Activated naive CD8-positive, alpha-beta T cell treated with anti-CD3 and anti-CD28 coated beads, Interleukin-2, amount 50 U/mL, for 24 hours (primary cell): ENCODE results near the gene GCFC2.
A peak's percentile ranks its signal among the peaks of the same experiment; 100 is the strongest.

Experiments used
- ATAC-seq: fragments of 150-1000 bp; cut with Tn5 transposase; one replicate; pipeline ENCODE4 v1.10.0; 2021
- DNase-seq: peaks from one replicate; pipeline ENCODE4 v3.0.0; 2021
- H3K27ac Mint-ChIP-seq: one replicate; pipeline ENCODE4 v1.8.0; 2021; ENCODE audit warnings: mild to moderate bottlenecking, mixed read lengths
- H3K27me3 Mint-ChIP-seq: one replicate; pipeline ENCODE4 v1.8.0; 2021; ENCODE audit warnings: mixed read lengths
- H3K36me3 Mint-ChIP-seq: one replicate; pipeline ENCODE4 v1.8.0; 2021; ENCODE audit warnings: low read depth, mixed read lengths
- H3K4me1 Mint-ChIP-seq: one replicate; pipeline ENCODE4 v1.8.0; 2021; ENCODE audit warnings: mixed read lengths
- H3K4me3 Mint-ChIP-seq: one replicate; pipeline ENCODE4 v1.8.0; 2021; ENCODE audit warnings: mild to moderate bottlenecking, moderate library complexity, mixed read lengths
- H3K9me3 Mint-ChIP-seq: one replicate; pipeline ENCODE4 v1.8.0; 2021; ENCODE audit warnings: mixed read lengths

The GCFC2 gene

GRCh38 chr2:75627902-75628504, 82.7 kb downstream of the GCFC2 start:
- Mint-ChIP-seq H3K4me3 (no peak overlapping the region), H3K27ac (no peak overlapping the region), H3K36me3 (no peaks in the 10 kb centered on the region), H3K9me3 (no peaks in the 10 kb centered on the region), H3K27me3 (peaks cover 21% of the 10 kb centered on the region), H3K4me1 (no peaks in the 10 kb centered on the region)
- ATAC-seq (peak; percentile 69), DNase-seq (peak; percentile 66)

GRCh38 chr2:75622929-75623328, 87.8 kb downstream of the GCFC2 start:
- ATAC-seq (no peak), DNase-seq (no peak)
- H3K27me3 Mint-ChIP-seq, result peaks cover 24% of the 10 kb centered on the region
- no peak overlapping the region for H3K4me3 Mint-ChIP-seq
- no peaks in the 10 kb centered on the region for H3K4me1 Mint-ChIP-seq
- no peaks in the 10 kb centered on the region for H3K36me3 Mint-ChIP-seq
- no peak overlapping the region for H3K27ac Mint-ChIP-seq
- H3K9me3 Mint-ChIP-seq, result no peaks in the 10 kb centered on the region

DNA sequence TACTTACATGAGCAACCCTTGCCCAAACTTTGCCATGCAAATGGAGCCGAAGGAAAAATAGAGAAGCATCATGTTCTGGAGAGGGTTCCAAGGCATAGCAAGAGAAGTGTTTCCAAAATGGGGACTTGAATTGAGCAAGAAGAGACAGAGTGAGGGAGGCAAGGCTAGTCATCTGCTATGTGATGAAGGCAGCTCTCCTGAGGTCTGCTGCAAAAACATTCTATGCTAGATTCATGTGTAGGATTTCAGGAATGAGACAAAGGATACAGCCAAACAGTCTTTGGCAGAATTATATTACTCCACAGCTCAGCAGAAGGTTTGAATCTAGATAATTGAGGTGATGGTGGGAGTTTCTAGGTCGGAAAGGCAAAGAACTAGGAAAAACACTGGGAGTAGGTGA, 88.2 kb downstream of the GCFC2 start:
- ATAC-seq (no peak), DNase-seq (no peak)
- Mint-ChIP-seq H3K36me3 (no peaks in the 10 kb centered on the region), H3K4me1 (no peaks in the 10 kb centered on the region), H3K4me3 (no peak overlapping the region), H3K27ac (no peak overlapping the region), H3K9me3 (no peaks in the 10 kb centered on the region), H3K27me3 (peaks cover 24% of the 10 kb centered on the region)

- no peak for ATAC-seq
- Mint-ChIP-seq H3K4me3 (no peak overlapping the region), H3K27ac (no peak overlapping the region), H3K36me3 (no peaks in the 10 kb centered on the region), H3K9me3 (no peaks in the 10 kb centered on the region), H3K4me1 (no peaks in the 10 kb centered on the region), H3K27me3 (peaks cover 22% of the 10 kb centered on the region)
- no peak for DNase-seq
Observed at GRCh38 chr2:75621228-75621627, 89.5 kb downstream of the GCFC2 start.

DNA sequence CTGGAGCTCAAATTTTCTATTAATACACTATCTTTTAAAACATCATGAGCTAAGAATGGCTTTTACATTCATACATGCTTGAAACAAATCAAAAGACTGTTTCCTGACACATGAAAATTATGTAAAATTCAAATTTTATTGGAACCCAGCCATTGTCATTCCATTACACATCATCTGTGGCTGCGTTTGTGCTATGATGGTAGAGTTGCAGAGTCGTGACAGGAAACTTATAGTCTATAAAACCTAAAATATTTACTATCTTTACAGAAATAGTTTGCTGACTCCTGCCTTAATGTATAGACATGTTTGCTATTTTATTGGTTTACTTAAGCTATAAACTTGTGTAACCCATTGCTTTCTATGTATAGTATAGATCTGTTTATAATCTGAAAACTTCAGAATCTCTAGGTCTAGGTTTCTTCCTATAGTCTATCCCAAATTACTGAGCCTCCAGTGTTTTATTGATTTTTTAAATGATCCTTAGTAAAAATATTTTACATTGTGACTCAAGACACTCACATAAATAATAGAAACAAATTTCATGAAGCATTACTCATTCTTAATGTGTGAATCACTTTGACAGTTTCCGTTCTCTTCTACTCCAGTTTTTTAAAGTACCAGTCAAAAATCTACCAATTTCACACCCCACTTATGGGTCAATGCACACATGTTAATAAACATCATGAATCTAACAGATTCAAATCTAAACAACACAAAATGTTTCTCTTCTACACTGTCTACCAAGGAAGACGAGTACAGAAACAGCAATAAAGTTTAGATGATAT, 90.6 kb downstream of the GCFC2 start:
- DNase-seq (no peak), ATAC-seq (no peak)
- H3K4me1 Mint-ChIP-seq, result no peaks in the 10 kb centered on the region
- no peak overlapping the region for H3K27ac Mint-ChIP-seq
- H3K4me3 Mint-ChIP-seq, result no peak overlapping the region
- H3K9me3 Mint-ChIP-seq, result no peaks in the 10 kb centered on the region
- H3K36me3 Mint-ChIP-seq, result no peaks in the 10 kb centered on the region
- H3K27me3 Mint-ChIP-seq, result peaks cover 21% of the 10 kb centered on the region

- H3K36me3 Mint-ChIP-seq, result no peaks in the 10 kb centered on the region
- H3K4me1 Mint-ChIP-seq, result no peaks in the 10 kb centered on the region
- H3K9me3 Mint-ChIP-seq, result no peaks in the 10 kb centered on the region
- H3K27me3 Mint-ChIP-seq, result peaks cover 11% of the 10 kb centered on the region
- no peak for DNase-seq
- H3K4me3 Mint-ChIP-seq, result no peak overlapping the region
- no peak for ATAC-seq
- H3K27ac Mint-ChIP-seq, result no peak overlapping the region
Observed at GRCh38 chr2:75616933-75617332, 93.8 kb downstream of the GCFC2 start.

GRCh38 chr2:75616406-75616805, 94.3 kb downstream of the GCFC2 start:
- no peaks in the 10 kb centered on the region for H3K4me1 Mint-ChIP-seq
- DNase-seq, result no peak
- no peak overlapping the region for H3K27ac Mint-ChIP-seq
- H3K4me3 Mint-ChIP-seq, result no peak overlapping the region
- no peaks in the 10 kb centered on the region for H3K9me3 Mint-ChIP-seq
- H3K36me3 Mint-ChIP-seq, result no peaks in the 10 kb centered on the region
- H3K27me3 Mint-ChIP-seq, result peaks cover 14% of the 10 kb centered on the region
- ATAC-seq, result no peak

DNA sequence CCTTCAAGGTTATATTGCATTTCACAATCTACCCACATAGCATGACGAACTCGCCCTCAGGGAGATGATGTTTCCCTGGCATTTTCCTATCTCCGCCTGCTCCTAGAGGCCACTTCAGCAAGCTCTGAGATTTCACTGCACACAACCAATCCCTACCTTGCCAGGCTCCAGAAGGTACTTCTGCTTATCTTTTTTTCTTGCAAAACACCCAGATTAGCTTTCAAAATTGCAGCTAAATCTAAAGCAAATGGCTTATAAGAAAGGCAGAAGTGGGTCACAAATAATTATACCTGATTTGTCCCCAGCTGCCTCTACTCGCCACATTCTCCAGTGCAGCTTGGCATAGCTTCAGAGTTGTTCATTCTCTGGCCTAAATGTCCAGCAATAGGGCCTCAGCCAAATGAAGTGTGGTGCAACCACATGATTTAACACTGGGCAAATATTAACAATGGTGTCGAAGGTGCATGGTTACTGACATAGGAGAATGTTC, 96.5 kb downstream of the GCFC2 start:
- Mint-ChIP-seq H3K4me3 (no peak overlapping the region), H3K27ac (no peak overlapping the region), H3K36me3 (no peaks in the 10 kb centered on the region), H3K9me3 (no peaks in the 10 kb centered on the region), H3K4me1 (no peaks in the 10 kb centered on the region), H3K27me3 (peaks cover 30% of the 10 kb centered on the region)
- DNase-seq, result no peak
- ATAC-seq, result no peak

DNA sequence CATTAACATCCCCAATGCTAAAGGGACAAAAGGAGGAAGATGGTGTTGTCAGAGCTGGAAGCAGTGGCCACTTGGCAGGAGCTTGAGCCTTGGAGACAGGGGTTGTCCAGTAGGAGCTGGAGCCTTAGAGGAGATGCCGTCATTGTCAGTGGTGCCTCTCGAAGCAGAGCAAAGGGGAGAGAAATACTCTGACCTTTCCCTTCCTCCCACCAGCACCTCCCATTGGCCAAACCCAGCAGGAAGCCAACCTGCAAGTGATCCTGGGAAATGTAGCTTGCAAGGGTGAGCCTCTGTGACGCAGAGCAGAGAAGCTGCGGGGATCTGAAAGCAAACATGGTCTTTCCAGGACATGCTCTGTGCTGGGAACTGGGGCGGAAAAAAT, 97.9 kb downstream of the GCFC2 start:
- H3K27ac Mint-ChIP-seq, result no peak overlapping the region
- H3K9me3 Mint-ChIP-seq, result no peaks in the 10 kb centered on the region
- DNase-seq, result no peak
- H3K27me3 Mint-ChIP-seq, result peaks cover 39% of the 10 kb centered on the region
- H3K36me3 Mint-ChIP-seq, result no peaks in the 10 kb centered on the region
- no peak overlapping the region for H3K4me3 Mint-ChIP-seq
- no peak for ATAC-seq
- peaks cover 6% of the 10 kb centered on the region for H3K4me1 Mint-ChIP-seq
